ENCODE measurements around the gene ATP1A1. TPM values are rescaled to one million over a fixed set of nuclear protein-coding genes. Genes with fewer than 3 reads are reported as not detected.

The ATP1A1 gene
- total RNA-seq, 2 experiments from 2014 or later = 251 to 262 TPM

DNA sequence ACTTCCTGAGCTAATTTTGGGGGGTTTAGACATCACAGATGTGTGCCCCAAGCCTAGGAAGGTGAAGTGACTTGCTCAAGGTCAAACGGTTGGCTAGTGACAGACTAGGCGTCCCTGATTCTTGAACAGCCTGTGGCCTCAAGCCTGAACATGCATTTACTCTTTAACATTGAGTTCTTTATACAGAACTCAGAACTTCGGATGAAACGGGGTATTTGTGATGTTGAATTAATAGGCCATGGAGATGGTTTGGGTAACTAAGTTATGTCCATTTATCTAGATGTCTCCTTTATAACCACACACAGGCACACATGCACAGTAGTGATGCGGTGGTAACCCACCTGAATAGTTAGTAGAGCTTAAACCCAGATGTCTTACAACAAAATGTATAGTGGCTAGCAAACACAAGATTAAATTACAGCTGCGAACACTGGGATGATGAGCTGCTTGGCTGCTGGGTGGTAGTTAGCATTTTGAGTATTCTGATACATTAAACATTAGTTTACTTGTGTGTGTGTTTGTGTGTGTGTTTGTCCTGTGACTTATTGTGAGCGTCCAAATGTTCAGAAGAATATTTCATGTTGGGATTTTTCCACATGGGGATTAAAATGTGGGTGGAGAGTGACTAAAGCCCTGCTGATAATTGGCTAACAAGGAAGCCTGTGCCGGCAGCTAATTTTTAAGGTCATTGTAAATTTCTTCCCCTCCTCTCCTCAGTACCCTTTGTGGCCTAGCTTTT, 2.3 kb downstream of the ATP1A1 start:
- POLR2A ChIA-PET = interaction anchor here (0.6 to 5.7 kb wide), 22 partner anchors 8 to 685 kb away, joined by 3 to 35 read pairs (median 4); partner anchors contain the start of gene TTF2
- peaks cover 52% of the 10 kb centered on the region for H3K4me1 ChIP-seq (ENCODE audit: insufficient read depth, low read length)
- H3K9me3 ChIP-seq (ENCODE audit: control insufficient read depth in 1 of 2, insufficient read depth in 1 of 2, low read length in 2 of 2) = no peaks in the 10 kb centered on the region
- peak overlapping the region; percentile 98 for H3K4me3 Mint-ChIP-seq
- peaks cover 42% of the 10 kb centered on the region for H3K36me3 Mint-ChIP-seq (ENCODE audit: low read depth)
- H3K4me1 Mint-ChIP-seq (ENCODE audit: low read depth) = peaks cover 74% of the 10 kb centered on the region
- H3K27ac ChIP-seq (ENCODE audit: low read depth in 1 of 2, low read length in 2 of 2) = peak overlapping the region; percentile 88 to 98
- no peaks in the 10 kb centered on the region for H3K9me3 Mint-ChIP-seq
- peak overlapping the region; percentile 77 for H3K4me3 ChIP-seq (ENCODE audit: low read length)
- peak overlapping the region; percentile 93 for H3K27ac Mint-ChIP-seq
- H3K36me3 ChIP-seq (ENCODE audit: insufficient read depth, low read length) = no peaks in the 10 kb centered on the region
- ATAC-seq (ENCODE audit: poor library complexity) (no peak), DNase-seq (no peak)
- H3K27me3 ChIP-seq (ENCODE audit: control insufficient read depth in 1 of 2, insufficient read depth in 2 of 2, low read length in 2 of 2) = no peaks in the 10 kb centered on the region
- intact Hi-C loops (cut with DNase I, micrococcal nuclease) = loop anchor here (2.0 to 5.0 kb wide), 7 partner anchors 13 to 223 kb away; partner anchors contain the start of gene CD58 (in 1 of the 2)
- CTCF ChIA-PET = interaction anchor here (1.0 to 1.7 kb wide), 3 partner anchors 11 to 236 kb away, joined by 4 to 5 read pairs (median 5); no protein-coding TSS in a partner anchor
- no peak for TF ChIP-seq CTCF (IDR thresholded peaks at IDR 0.05)
- H3K27me3 Mint-ChIP-seq = no peaks in the 10 kb centered on the region

DNA sequence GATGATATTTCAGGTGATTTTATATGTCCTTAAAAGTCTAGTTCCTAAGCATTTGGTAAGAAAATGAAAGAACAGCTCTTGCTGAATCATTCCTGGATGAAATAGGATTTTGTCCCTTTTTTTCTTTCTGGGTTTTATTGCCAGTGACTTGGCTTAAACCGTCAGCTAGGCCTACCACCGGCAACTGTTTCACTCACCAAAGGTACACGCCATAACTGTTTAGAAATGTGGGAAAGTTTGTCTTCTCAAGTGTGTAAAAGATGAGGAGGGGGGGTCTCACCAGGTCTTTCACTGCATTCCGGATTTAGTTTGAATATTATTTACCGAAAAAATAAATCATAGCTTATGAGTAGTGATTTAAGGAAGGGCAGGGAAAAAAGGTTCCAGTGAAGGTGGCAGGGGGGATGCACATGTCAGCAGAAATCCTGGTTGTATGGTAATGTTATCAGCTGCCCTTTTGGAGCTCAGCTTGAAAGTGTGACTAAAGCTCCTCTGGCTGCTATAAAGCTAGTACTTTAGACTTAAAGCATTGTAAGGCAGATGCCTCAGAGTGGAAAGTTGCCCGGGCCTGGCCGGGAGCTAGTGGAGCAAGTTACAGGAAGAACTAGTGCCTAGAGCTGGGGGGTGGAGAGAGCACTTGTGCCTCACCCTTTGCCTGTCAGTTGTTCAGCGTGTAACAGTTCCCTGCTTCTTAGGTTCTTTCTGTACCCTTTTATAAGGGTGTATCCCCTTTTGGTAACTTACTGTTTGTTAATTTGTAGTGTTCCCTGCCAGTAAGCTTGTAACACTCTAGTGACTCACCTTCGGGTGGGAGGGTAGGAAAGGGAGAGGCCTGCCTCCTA, 3.1 kb downstream of the ATP1A1 start:
- Histone ChIP-seq H3K27me3 (ENCODE audit: control insufficient read depth in 1 of 2, insufficient read depth in 2 of 2, low read length in 2 of 2) (no peaks in the 10 kb centered on the region), H3K27ac (ENCODE audit: low read depth in 1 of 2, low read length in 2 of 2) (peak overlapping the region; percentile 88 to 98), H3K4me3 (ENCODE audit: low read length) (peak overlapping the region; percentile 77), H3K9me3 (ENCODE audit: control insufficient read depth in 1 of 2, insufficient read depth in 1 of 2, low read length in 2 of 2) (no peaks in the 10 kb centered on the region), H3K36me3 (ENCODE audit: insufficient read depth, low read length) (no peaks in the 10 kb centered on the region), H3K4me1 (ENCODE audit: insufficient read depth, low read length) (peaks cover 60% of the 10 kb centered on the region)
- CTCF ChIA-PET = interaction anchor here (1.0 to 1.7 kb wide), 3 partner anchors 11 to 237 kb away, joined by 4 to 5 read pairs (median 5); no protein-coding TSS in a partner anchor
- DNase-seq (peak in 11 of 14 experiments; percentile 6 to 62 (median 40)), ATAC-seq (ENCODE audit: poor library complexity) (no peak)
- Mint-ChIP-seq H3K27ac (peak overlapping the region; percentile 93), H3K27me3 (no peaks in the 10 kb centered on the region), H3K4me3 (peak overlapping the region; percentile 98), H3K9me3 (no peaks in the 10 kb centered on the region), H3K4me1 (ENCODE audit: low read depth) (peaks cover 82% of the 10 kb centered on the region), H3K36me3 (ENCODE audit: low read depth) (peaks cover 42% of the 10 kb centered on the region)
- POLR2A ChIA-PET = interaction anchor here (0.9 to 5.7 kb wide), 22 partner anchors 8 to 684 kb away, joined by 3 to 35 read pairs (median 4); partner anchors contain the start of gene TTF2
- intact Hi-C loops (cut with DNase I, micrococcal nuclease) = loop anchor here (2.0 to 5.0 kb wide), 8 partner anchors 13 to 224 kb away; partner anchors contain the start of gene CD58 (in 1 of the 2)
- no peak for TF ChIP-seq CTCF (IDR thresholded peaks at IDR 0.05)

DNA sequence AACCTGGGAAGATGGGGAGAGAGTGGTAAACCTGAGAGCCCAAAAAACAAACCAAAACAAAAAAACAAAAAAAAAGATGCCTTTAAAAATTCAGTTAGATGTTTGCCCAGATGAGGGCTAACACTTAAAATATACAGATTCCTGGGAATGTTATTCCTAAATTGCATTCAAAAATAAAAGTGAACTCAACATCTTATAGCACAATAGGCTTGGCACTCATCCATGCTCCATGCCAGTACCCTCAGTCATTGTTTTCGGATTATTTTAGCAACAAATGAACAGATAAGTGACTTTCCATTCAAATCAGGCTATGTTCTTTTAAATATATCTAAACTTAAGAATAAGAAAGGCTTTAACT, 3.7 kb downstream of the ATP1A1 start:
- Histone ChIP-seq H3K27ac (ENCODE audit: low read depth in 1 of 2, low read length in 2 of 2) (peak overlapping the region; percentile 88 to 98), H3K4me3 (ENCODE audit: low read length) (peak overlapping the region; percentile 77), H3K36me3 (ENCODE audit: insufficient read depth, low read length) (no peaks in the 10 kb centered on the region), H3K27me3 (ENCODE audit: control insufficient read depth in 1 of 2, insufficient read depth in 2 of 2, low read length in 2 of 2) (no peaks in the 10 kb centered on the region), H3K9me3 (ENCODE audit: control insufficient read depth in 1 of 2, insufficient read depth in 1 of 2, low read length in 2 of 2) (no peaks in the 10 kb centered on the region), H3K4me1 (ENCODE audit: insufficient read depth, low read length) (peaks cover 62% of the 10 kb centered on the region)
- DNase-seq (no peak), ATAC-seq (ENCODE audit: poor library complexity) (no peak)
- H3K9me3 Mint-ChIP-seq = no peaks in the 10 kb centered on the region
- POLR2A ChIA-PET = interaction anchor here (1.1 to 5.7 kb wide), 14 partner anchors 9 to 238 kb away, joined by 3 to 35 read pairs (median 6); no protein-coding TSS in a partner anchor
- H3K27ac Mint-ChIP-seq = peak overlapping the region; percentile 93
- peaks cover 46% of the 10 kb centered on the region for H3K36me3 Mint-ChIP-seq (ENCODE audit: low read depth)
- H3K27me3 Mint-ChIP-seq = no peaks in the 10 kb centered on the region
- no peak for TF ChIP-seq CTCF (IDR thresholded peaks at IDR 0.05)
- H3K4me3 Mint-ChIP-seq = peak overlapping the region; percentile 98
- CTCF ChIA-PET = interaction anchor here (1.7 kb wide), 2 partner anchors 10 to 109 kb away, joined by 5 read pairs; no protein-coding TSS in a partner anchor
- intact Hi-C loops (cut with DNase I, micrococcal nuclease) = loop anchor here (1.0 to 5.0 kb wide), 8 partner anchors 14 to 224 kb away; no protein-coding TSS in a partner anchor
- H3K4me1 Mint-ChIP-seq (ENCODE audit: low read depth) = peaks cover 86% of the 10 kb centered on the region
